SKM-1 (cell line): ENCODE results near the gene PROM2.

ENCODE experiments used
- DNase-seq: peaks from one replicate; lab custom pipeline; 2025; ENCODE audit not compliant: unreplicated experiment; lab: John Stamatoyannopoulos, UW

The PROM2 gene

DNA sequence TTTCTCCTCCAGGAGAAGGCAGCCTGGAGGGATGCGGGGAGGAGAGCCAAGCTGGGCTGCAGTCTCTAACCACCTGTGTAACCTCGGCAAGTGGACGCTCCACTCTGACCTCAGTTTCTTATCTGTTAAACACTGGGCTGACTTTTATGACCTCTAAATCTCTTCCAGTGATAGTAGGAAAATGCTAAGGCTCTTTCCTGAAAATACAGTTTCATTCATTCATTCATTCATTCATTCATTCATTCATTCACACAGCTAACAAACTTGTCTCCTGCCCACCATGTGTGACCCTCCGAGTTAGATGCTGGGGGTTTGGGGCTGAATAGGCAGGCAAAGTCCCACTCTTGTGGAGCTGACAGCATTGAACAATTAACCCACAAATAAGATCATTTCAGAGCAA is 9.3 kb downstream of the PROM2 start:
- no peak for DNase-seq

DNA sequence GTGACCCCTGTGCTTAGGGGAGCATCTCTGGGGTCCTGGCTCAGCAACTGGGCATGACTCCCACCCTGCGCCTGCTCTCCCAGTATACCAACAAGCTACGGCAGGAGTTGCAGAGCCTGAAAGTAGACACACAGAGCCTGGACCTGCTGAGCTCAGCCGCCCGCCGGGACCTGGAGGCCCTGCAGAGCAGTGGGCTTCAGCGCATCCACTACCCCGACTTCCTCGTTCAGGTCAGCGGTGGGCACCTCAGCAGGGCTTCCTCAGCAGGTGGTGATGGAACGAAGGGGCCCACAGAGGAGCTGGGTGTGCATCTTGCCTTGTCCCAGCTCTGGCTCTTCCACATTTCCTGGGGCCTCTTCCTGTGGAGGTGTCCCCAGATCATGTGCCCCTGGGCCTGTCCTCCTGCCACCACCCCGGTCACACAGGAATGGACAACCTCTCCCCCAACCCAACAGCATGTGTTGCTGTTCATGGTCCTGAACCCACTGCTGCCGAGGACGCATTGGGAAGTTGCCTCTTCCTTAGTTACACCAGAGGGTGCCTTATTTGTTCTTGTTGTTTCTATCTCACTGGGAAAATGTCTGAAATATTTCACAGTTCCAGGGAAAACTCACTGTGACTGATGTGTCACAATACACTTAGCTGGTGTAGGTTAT is 10.8 kb downstream of the PROM2 start:
- DNase-seq: no peak

DNA sequence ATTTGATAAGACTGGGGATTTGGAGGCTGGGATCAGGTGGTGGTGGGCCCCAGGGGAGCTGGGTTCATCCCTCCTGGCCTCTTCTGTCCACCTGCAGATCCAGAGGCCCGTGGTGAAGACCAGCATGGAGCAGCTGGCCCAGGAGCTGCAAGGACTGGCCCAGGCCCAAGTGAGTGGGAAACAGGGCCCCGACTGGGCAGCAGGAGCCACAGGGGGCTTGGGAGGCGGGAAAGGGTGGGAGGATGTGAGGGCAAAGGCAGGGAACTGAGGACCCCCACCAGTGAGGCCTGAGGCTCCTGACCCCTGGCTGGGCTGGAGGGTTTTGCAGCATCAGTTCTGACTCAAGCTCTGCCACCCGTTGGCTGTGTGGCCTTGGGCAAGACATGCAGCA is 11.3 kb downstream of the PROM2 start:
- DNase-seq: no peak

DNA sequence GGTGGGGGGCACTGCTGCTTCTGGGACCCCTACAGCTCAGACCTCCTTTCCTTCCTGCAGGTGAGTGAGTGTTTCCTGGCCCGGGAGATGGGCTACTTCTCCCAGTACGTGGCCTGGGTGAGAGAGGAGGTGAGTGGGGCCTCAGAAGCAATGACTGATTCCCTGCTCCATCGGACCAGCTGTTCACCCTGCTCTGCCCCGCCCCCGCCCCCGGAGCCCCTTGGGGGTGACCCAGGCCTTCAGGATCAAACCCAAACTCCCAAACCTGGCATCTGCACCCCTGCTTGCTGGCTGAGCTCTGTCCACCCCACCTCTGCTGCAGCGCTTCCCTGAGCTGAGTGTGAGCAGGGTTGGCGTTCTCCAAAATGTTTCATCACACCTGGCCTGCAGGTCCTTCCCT is 13.1 kb downstream of the PROM2 start:
- DNase-seq: no peak

DNA sequence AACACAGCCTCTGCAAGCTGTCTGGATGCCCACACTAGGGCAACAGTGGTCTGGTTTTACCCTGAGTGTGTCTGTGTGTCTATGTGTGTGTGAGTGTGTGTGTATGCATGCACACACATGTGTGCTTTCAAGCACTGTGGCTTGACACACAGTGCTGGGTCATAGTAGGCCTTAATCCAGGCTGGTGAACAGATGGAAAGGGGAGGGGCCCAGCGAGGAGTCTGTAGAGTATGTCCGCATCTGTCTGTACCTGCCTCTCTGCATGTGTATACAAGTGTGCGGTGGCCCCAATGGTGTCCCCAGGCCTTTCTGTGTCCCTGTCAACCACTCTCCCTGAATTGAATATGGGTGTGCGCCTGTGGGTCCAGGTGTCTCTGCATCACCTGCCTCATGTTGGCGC is 13.6 kb downstream of the PROM2 start:
- DNase-seq: no peak

DNA sequence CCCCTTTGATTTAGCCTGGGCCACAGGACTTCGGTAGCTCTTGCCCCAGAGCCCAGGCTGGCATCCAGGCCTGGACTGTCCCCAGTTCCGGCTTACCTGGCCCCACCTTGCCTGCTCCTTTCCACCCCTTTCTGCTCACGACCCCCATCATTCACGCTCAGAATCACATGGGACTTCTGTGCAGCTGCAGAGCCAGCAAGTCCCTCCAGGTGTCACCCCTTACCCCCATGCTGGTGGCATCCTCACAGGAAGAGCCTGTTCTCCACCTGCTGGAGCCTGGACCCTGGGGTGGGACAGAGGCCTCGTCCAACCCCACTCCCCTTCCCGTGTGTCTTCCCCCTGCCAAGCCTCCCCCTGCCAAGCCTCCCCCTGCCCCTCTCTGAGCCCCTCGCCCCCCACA is 15.0 kb downstream of the PROM2 start:
- DNase-seq: no peak

DNA sequence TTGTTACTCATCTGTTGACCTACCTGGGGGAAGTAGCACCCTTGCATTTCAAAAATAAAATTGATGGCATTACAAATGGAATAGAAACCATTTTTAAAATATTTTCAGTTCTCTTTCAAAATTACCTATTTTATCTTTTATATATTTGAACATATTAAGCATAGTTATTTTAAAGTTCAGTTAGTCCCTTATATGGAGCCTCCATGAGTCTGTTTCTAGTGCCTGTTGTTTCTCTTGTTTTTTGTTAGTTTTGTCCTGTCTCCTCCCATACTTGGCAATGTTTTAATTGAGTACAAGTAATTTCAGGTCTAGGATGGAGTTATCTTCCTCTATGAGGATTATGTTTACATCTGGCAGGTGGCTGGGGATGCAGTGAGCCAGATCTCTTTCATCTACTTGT is 17.0 kb downstream of the PROM2 start:
- DNase-seq: no peak

DNA sequence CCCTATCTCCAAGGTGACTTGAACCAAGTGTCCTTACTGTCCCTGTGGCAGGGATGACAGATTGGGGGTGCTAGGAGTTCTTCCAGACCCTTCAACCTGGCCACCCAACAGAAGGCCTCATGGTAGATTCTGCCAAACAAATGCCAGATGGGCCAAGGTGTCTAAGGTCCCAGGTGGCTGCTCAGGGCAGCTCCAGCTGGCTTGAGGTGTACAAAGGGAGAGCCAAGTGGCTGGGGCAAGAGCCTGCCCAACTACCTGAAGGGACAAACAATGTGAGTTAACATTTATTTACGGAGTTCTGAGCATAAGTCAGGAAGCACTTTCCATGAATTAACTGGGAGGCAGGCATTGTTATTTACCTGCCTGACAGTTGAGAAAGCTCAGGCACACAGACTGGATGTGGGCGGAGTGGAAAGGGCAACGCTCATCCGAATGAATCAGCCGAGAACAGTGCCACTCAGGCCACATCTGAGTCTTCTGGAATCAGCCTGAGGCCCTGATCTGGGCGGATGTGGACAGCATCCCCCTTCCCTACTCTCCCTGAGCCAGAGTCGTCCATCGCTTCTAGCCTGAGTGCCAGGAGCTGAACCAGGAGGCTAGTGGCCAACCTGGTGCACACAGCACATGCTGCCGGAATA is 18.5 kb downstream of the PROM2 start:
- no peak for DNase-seq

DNA sequence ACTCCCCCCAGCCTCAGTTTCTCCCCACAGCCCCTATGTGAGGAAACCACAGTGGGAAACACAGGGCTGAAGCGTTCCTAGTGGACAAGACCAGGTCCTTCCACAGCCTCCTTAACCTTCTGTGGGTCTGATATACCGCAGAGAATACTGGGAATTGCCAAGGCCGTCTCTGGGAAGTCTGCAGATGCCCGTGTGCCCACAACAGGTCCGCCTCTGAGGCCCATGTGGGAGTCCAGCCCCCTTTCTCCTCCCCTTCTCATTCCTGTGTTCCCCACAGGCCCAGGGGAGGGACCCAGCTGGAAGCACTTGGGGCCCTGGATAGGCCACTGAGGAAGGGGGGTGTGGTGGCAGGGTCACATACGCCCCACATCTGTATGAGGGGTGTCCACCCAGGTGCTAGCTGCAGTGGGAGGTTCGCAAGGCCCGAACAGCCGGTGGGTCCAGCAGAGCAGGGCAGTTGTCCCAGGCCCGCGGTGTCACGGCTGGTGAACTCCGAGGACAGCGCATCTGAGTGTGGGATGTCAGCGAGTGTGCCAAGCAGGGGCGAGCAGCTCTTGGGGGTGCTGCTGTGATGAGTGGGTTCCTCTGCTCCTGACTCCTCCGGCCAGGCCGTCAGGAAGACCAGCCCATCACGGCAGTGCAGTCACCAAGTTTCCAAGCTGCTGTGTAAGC is 20.5 kb downstream of the PROM2 start:
- DNase-seq: no peak

DNA sequence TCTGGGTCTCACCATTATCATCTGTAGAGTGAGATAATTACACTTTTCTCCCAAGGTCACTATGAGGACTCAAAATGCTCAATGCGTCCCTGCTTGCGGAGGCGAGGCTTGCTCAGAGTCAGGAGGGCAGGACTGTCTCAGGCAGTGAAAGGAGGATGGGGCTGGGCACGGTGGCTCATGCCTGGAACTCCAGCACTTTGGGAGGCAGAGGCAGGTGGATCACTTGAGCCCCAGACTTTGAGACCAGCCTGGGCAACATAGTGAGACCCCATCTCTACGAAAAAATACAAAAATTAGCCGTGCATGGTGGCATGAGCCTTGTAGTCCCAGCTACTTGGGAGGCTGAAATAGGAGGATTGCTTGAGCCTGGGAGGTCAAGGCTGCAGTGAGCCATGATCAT is 21.1 kb downstream of the PROM2 start:
- DNase-seq: no peak

DNA sequence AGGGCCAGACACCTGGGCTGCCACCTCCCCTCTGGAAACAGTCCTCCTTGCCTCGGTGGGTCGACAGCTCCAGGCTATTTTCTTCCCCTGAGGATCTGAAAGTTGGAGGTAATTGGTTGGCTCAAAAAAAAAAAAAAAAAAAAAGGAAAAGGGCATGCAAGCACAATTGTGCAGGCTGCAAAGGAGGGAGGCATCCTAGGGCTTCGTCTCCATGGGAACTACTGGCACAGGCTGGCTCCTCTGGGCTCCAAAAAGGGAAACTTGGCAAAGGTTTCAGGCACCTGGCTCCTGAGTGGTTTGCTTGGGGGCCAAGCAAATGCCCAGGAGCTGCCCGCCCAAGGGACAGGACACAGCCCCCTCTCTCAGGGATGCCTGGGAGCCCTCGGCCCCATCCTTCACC is 21.8 kb downstream of the PROM2 start:
- no peak for DNase-seq

DNA sequence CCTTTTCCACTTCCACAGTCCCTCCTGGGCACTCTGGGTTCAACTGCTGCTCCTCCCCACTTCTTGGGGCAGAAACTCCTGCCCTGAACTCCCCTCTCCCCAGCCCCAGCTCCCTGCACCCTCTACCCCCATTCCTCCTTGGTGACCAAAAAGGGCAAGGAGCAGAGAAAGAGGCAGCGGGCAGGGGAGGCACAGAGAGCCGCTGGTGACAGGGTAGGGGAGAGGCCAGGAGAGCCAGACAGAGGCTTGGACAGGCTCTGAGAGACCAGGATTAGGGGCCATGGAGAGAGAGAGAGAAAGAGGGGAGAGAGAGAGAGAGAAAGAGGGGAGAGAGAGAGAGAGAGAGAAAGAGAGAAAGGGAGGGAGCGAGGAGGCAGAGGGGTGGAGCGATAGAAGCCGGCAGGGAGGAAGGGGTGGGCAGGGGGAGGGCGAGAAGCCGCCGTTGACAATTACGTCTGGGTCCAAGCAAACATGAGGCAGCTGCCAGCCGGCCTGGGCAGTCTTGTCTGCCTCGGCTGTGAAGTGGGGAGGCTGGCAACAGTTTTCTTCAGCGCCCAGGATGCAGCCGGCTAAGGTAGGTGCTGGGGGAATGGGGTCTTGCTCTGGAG is 22.7 kb downstream of the PROM2 start, which contains the start of gene KCNIP3:
KCNIP3 (plus strand) TSS at position 468 of the 608 bp plus-strand sequence; CDS start at position 560, 92 bp downstream.
- DNase-seq: no peak

DNA sequence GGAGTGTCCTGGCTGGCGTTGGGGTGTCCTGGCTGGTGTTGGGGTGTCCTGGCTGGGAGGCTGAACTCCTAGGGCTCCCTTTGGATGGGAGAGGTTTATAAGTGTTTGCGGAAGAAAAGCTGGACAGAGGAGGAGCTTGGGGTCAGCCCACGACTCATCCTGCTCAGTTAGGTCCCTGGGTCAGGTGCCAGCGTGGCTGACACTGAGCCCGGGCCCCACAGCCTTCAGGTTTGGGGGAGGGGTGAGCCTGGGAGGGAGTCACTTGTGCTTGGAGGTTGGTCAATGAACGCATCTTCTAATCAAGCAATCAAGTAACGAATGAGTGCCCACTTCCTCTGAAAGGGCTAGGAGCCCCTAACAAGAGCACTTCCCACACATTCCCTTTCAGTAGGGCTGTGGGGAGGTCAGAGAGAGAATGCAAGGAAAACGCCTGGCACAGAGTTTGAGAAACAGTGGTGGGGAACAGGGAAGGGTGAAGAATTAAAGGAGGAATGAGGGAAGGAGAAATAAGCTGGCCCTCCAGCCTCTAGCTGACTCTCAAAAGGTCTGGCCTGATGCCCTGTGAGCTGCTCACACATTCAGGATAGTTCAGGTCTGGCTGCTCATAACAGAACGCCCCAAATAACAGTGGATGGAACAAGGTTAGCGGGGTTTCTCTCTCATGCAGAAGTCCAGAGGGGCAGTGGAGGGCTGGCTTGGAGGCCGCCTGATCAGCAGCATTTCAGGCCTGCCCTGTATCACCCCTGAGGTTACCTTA is 23.6 kb downstream of the PROM2 start:
- no peak for DNase-seq

DNA sequence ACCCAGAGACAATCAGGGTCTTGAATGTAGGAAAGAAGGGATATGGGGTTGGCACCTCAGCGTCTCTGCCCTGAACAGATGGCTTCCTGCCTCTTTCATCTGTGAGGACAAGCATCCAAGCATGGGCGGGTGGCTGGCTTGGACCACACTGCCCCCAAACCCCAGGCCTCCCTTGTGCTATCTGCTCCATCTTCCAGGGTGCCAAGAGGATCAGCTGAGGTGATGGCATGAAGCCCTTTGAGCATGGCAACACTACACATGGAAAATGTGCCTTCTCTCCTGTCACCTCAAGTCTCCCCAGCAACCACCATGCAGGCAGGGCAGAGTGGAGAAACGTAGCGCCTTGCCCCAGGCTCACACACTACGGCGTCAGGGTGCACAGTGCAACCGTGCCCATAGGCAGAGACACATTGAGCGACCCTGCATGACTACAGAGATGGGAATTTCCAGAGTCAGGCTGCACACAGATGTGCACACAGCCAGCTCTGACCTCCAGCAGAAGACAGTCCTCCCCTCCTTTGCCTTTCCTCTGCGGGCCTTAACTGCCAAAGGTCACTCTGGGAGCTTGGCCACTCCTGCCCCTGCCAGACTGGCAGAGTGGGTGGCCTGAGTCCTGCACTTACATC is 24.4 kb downstream of the PROM2 start:
- DNase-seq: no peak

DNA sequence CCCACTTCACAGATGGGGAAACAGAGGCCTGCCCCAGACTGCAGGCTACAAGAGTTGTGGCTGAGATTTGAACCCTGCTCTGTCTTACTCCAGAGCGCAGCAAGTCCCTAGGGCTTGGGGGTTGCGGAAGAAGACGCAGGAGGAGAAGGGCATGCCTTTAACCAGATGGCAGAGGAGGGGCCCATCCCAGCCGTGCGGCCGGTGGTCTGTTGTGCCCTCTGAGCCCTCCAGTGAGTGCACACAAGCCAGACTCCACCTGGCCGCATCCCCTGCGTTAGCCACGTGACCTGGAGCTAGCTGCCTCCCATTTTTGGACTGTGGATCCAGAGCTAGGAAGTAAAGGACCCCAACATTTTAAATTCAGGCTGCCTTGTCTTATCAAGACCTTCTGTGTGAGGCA is 25.7 kb downstream of the PROM2 start:
- DNase-seq: no peak

DNA sequence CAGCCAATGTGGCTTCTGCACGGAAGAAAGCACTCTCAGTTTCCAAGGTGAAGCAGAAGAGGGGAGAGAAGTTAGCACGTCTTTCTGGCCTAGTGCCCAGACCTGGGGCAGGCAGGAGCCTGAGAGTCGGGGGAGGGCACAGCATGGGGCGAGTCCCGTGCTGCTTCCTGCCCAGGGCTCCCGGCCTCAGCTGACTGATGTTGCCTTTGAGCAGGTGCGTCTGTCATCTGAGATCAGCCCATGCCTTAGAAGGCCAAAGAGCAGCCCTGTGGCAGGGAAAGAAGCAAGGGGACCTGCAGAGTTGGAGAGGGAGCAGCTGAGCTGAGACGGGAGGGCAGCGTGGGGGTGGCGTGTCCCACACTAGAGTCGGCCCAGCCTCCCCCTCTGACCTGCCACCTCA is 26.2 kb downstream of the PROM2 start:
- DNase-seq: no peak

DNA sequence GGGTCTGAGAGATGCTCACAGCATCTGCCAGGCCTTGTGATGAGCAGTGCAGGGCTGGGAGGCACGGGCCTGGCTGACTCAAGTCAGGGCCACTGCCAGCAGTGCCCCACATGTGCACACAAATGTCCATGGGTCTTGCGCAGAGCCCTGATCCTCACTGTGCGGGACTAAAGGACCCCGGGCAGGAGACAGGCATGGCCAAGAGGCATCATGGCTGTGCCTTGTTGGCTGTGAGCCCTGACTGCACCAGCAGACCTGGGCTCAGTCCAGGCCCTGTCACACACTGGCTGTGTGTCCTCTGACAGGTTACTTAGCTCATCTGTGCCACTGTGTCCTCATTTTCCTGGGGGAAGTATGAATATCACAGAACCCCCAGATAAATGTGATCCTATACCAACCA is 26.9 kb downstream of the PROM2 start:
- no peak for DNase-seq

DNA sequence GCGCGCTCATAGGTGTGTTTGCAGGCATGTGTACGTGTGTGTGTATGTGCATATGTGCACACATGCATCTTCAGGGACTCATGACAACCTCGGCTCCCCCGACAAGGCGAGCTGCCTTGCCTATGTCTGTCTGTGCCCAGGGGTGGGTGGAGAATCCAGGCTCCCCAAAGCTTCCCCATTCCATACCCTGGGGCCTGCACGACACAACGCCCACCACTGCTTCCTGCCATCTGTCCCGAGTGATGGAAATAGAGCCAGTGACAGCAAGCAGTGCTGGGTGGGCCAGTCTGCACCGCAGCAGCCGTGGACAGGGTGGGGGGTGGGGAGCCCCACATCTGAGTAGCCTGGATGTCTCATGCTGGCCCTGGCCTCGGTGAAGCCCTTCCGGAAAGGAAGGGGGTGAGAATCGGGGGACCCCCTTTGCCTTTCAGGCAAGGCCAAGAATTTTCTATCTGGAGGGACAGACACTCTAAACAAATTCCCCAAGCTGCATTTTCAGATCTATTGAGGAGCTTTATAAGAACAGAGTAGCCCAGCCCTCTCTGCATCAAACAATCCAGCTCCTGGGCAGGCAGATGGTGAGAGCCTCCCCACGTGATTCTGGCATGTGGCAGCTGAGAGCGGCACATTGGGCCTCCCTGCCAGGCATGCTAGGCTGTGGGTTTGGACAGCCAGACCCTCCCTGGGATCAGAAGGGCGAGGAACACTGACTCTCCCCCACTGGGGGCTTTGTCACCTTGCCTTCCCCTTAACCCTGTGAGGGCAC is 27.8 kb downstream of the PROM2 start:
- DNase-seq: no peak

DNA sequence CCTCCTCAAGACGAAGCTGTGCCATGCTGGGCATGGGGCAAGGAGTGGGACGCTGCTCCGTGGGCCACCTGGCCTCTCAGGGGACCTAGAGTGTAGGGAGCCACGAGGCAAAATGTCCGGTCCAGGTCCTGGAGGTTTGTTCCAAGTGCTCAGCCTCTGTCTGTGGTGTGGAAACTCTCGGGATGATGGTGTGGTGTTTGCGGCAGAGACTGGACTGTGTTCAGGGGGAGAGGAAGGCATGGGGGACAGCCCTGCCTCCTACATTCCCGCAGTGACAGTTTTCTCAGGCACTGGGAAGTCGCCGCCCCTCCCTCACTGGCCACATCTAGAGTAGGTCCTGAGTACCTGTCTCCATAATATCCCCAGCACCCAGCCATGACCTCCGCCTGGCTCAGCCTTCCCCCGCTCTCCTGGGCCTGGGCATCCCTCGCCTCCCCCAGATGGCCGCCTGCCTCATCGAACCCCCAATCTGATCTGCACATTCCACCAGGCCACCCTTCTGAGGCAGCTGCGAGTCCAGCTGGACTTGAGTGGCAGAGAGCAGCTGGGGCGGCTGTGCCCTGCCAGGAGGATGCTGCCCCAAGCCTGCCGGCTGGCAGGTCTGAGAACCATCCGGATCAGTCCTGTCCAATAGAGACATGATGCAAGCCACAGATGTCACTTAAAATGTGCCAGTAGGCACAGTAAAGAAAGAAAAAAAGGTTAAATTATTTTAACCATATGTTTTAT is 29.1 kb downstream of the PROM2 start:
- DNase-seq: no peak
